NCI-H510A treated with DMSO at 0.1 percent for 48 hours (cell line): ENCODE measurements around the gene NBPF1.
"Not testable (repeated sequence)": the region's sequence is repeated elsewhere in the genome, so short reads cannot be mapped to it uniquely, and the experiment has no call there.

ENCODE experiments used
- DNase-seq: peaks from one replicate; lab custom pipeline; 2025; lab: John Stamatoyannopoulos, UW

The NBPF1 gene

DNA sequence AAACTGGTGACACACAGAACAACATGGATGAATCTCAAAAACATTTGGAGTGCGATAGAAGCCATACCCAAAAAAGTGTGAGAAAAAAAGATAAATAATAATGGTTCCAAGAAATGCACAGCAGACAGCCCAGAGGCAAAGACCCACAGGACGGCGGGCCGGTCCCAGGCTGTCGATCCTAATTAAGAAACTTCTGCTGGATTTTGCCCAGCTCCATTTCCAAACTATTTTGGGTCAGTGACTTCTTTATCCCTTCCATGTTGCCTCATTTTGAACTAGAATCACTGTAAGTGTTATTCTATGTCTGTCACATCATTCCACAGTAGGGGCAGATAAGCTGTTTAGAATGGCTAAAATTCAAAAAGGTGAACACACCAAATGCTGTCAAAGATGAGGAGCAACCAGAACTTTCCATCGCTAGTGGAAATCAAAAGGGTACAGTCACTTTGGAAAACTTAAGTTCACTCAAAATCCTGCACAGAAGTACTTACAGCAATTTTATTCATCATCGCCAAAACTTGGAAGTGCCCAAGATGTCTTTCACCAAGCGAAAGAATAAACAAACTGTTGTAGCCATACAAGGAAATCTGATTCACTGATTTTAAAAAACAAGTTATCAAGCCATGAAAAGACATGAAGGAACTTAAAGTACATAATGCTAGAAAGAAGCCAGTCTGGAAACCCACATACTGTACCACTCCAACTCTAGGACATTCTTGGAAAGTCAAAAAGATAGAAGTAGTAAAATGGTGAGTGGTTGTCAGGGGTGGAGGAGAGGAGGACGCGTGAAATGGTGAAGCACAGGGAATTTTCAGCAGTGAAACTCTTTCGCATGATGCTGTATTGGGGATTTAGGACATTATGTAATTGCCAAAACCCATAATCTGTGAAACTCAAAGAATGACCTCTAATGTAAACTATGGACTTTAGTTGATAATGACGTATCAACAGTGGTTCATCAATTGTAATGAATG, 7.5 kb downstream of the NBPF1 start:
- DNase-seq: no peak

- no peak for DNase-seq
Observed at GRCh38 chr1:16605213-16605525, 8.2 kb downstream of the NBPF1 start.

GRCh38 chr1:16604514-16605212, 8.7 kb downstream of the NBPF1 start:
- DNase-seq: not testable (repeated sequence)

DNA sequence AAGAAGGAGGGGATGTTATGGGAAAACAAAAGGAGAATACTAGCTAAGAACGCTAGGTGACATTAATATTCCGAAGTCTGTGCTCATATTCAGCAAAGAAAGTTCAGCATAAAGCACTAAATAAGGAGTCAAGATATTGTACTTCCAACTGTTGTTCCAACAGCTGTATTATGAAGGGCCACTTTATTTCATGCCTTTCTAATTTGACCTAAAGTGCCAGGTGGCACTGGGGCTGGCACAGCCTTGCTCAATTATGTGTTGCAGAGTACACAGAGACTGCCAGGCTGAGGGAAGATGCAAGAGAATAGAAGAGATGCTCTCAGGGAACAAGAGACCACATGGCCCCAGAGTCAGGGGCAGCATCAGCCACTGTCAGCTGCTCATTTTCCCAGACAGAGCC, 9.7 kb downstream of the NBPF1 start:
- DNase-seq: not testable (repeated sequence)

DNA sequence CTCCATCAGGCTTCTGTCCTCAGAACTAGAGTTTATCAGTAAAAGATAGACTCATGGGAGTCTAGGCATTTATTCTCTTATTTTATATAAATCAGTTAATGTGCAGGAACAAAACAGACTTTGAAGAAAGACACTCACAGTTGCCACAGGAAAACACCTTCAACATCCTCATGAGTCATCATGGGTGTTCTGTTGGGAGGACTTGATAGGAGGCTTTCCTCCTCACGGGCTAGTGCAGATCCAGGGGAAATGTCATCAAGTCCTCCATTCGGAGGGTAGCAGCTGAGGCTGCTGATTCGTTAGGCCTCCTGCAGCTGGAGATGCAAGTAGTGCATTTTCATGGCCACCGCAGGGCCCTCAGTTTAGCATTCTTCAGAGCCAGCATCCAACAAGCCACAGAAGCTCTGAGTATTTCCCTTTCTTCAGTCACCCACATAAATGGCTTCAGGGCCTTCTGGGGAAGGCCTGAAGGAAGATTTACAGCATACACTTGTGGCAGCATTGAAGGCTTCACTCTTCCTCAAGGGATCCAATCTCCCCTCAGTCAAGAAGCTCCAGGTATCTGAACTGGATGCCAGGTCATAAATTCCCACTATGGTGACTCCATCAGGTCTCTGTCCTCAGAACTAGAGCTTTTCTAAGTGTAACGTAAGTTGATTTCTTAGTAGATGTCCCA, 10.9 kb downstream of the NBPF1 start:
- DNase-seq: not testable (repeated sequence)

DNA sequence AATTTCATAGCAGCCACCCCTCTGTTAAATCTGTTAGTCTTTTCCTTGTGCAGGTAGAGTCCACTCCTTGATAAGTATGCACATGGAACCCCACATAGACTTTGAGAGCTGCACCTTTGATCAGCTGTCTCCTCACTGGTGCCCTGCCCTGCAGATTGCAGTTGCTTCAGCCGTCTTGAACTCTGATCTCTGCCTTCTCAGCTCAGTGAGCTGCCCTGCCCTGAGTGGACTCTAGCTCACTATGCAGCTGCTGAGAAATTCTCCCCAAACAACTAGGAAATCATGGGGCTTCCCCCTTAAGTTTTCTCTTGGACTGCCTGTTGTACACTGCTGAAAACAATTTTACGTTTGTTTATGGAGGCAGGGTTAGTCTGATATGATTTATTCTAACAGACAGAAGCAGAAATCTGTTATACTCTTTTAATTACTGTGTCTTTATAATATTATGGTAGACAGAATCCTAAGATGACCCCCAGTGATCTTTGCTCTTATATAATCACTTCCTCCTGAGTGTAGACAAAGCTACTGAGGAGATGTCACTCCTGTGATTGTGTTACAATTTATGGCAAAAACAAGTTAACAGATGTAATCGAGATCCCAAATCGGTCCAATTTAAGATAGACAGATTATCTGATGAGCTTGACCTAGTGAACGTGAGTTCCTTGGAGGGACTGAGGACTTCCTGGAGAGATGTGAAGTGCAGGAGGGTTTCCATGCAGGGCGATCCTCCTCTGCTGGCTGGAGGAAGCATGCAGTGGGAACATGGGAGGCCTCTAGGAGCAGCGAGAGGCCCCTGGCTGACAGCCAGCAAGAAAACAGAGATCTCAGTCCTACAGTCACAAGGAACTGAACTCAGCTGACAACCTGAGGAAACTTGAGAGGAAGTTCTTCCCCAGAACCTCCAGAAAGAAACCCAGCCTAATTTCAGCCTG, 12.2 kb downstream of the NBPF1 start:
- not testable (repeated sequence) for DNase-seq

- not testable (repeated sequence) for DNase-seq
Observed at GRCh38 chr1:16599326-16599725, 14.0 kb downstream of the NBPF1 start.

DNA sequence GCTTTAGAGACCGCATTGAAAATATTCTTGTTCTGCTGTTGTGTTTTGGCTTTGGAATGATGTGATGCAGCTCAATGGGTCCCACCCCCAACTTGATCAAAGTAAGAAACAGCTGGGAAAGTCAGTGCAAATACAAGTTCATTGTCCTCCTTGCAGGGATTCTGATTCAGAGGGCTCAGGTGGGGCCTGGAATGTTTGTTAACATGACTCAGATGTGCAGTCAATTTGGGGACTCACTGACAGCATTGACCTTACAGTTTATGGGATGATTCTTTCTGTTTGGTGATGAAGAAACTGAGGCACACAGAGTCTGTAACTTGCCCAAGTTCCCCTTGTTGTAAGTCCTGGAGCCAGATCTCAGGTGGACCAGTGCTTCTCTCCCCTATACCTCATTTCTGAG, 18.1 kb downstream of the NBPF1 start:
- DNase-seq: not testable (repeated sequence)

DNA sequence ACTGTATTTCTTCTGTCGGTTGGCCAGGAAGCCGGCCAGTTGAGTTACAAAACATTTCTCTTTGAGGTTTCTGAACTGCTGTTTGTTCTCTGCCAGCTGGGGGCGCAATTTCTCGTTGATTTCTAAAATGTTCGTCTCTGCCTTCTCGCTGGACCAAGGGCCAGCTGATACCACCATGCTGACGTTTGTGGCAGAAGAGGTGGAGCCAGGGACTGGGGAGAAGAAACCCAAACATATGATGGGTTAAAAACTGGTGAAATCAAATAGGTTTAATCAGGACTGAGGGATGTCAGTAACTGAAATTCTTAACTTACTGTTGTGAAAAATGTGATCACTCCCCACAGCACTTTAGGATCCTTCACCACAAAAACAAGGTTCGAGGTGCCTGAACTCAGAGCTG, 21.5 kb downstream of the NBPF1 start:
- not testable (repeated sequence) for DNase-seq

DNA sequence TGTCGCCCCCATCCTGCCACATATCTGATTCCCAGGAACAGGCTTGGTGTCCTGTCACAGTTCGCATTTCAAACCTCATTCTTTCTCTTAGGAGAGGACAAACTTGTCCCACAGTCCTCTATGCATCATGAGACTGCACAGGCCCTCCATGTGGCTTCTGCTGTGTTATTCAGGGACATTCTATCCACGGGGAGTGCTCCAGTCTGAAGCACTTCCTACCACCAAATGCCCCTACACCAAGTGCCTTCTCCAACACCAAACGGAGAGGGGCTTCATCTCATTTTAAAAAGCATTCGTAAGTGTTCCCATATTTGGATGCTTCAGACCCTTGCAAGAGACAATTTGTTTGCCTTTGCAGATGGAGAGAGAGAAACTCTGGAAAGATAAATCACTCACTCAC, 25.3 kb downstream of the NBPF1 start:
- DNase-seq: not testable (repeated sequence)

GRCh38 chr1:16587639-16588038, 25.7 kb downstream of the NBPF1 start:
- DNase-seq: not testable (repeated sequence)

- not testable (repeated sequence) for DNase-seq
Observed at GRCh38 chr1:16565324-16565723, 48.0 kb downstream of the NBPF1 start.

- DNase-seq: not testable (repeated sequence)
Observed at GRCh38 chr1:16561035-16561434, 52.3 kb downstream of the NBPF1 start.

DNA sequence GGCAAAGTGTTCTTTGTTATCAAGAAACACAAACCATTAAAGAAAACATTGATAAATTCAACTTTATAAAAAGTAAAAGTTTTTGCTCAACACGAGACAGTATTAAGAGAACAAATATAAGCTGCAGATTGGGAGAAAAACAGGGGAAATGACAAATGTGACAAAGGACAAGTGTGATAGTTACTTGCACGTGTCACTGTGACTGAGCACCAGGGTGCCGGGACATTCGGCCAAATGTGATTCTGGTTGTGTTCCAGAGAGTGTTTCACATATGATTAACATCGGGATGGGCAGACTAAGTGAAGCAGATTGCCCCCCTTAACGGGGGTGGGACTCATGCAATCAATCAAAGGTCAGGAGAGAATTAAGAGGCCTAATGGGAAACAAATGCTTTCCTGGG, 52.9 kb downstream of the NBPF1 start:
- not testable (repeated sequence) for DNase-seq

DNA sequence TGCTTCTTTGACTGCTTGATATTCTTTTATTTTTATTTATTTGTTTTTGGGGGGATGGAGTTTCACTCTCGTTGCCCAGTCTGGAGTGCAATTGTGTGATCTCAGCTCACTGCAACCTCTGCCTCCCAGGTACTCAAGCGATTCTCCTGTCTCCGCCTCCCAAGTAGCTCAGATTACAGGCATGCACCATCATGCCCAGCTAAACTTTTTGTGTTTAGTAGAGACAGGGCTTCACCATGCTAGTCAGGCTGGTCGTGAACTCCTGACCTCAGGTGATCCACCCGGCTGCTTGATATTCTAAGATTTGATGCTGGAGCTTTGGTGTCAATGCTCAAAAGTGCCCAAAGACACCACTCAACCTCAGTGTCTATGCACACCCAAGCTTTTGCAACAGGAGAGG, 53.7 kb downstream of the NBPF1 start:
- DNase-seq: not testable (repeated sequence)

DNA sequence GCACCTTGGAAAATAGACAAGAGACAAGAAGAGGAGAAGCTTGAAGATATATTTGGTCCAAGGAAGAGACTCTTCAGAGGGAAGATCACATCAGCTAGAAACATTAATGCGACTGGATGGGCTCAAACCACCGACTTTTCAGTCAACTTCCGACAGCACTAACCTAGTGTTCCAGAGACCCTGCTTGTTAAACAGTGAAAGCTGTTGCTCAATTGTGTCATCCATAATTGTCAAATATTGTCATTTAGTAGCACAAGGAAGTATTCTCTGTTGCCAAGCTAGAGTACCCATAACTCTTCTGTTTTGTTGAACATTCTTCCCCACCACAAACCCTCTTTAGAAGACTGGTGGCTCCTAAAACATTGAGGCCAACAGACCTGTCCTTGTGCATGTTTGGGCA, 56.3 kb downstream of the NBPF1 start:
- DNase-seq: not testable (repeated sequence)

- not testable (repeated sequence) for DNase-seq
Observed at GRCh38 chr1:16553244-16553643, 60.1 kb downstream of the NBPF1 start.

DNA sequence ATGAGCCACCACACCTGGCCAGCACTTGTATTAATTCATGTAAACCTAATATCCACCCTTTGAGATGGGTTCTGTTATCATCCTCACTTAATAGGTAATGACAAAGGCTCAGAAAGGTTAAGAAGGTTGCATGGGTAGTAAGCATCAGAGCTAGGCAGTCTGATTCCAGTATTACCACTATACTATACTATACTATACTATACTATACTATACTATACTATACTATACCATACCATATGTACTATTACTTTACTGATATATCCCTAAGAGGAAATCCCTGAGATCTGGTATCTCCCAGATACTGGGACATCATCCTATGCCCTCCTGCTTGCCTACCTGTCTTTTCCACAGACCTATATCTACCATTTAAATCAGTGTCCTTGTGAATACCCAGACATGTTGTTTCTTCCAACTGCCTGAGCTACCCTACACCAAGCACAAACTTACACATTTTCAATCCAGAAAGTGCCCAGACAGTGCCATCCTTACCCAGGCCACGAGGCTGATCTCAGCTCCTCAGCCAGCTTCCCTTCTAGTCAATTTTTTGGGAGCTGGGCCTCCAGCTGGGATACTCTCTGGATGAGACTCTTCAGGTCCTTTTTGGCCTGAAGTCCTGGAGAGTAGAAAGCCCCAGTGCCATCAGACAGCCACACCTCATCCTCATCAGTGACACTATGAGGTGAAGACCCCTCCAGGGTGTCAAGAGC, 63.0 kb downstream of the NBPF1 start:
- DNase-seq: not testable (repeated sequence)

GRCh38 chr1:16549545-16549944, 63.8 kb downstream of the NBPF1 start:
- DNase-seq: not testable (repeated sequence)

GRCh38 chr1:16547502-16548241, 65.7 kb downstream of the NBPF1 start:
- DNase-seq: not testable (repeated sequence)
